OCI-LY7 (cell line): ENCODE data around the gene NLRC3.

ENCODE experiments used
- EZH2phosphoT487 ChIP-seq: fragments of 200-600 bp; sonication (generic); IDR thresholded peaks from 2 replicates; pipeline ENCODE4 v1.6.1; 2018; ENCODE audit warnings: low read depth, borderline replicate concordance, mild to moderate bottlenecking, mixed run types, antibody characterized with exemption, low read length, moderate library complexity, mixed read lengths
- TF ChIP-seq, protein P1 (sequence below): fragments of 200-600 bp; sonication (generic); conservative IDR thresholded peaks from 2 replicates; pipeline ENCODE4 v1.5.1; 2014; ENCODE audit warnings: mild to moderate bottlenecking, antibody characterized with exemption, low read length, moderate library complexity, mixed read lengths

DNA sequence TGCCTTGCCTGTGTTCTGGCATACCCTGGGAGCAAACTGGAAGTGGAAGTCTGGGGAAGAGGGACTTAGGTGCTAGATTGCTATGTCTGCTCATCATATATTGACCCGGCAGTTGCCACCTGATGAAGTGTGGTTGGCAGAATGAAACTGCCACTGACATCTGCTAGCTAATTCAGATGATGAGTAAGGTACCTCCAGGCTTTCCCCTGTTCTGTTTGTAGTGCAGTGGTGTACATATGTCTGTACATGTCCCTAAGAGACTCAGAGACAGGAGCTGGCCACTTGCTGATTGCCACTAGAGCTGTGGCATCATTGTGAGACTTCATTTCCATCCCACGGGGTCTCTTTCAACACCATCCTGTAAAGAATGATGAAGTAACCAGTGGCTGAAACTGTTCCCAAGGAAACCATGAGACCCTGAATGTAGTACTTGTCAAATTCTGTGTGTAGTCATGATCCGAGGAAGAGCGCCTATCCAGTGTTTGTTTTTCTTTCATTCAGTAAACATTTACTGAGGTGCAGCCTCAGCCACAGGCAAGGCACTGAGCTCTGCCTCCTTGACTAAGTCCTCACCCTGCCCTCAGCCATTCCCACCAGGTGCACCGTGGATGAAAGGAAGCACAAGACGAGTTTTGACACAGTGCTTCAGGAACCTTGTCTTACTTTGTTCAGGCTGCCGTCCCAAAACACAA, 63.2 kb downstream of the NLRC3 start:
- TF ChIP-seq EZH2phosphoT487, result no peak
- TF ChIP-seq, protein P1, sequence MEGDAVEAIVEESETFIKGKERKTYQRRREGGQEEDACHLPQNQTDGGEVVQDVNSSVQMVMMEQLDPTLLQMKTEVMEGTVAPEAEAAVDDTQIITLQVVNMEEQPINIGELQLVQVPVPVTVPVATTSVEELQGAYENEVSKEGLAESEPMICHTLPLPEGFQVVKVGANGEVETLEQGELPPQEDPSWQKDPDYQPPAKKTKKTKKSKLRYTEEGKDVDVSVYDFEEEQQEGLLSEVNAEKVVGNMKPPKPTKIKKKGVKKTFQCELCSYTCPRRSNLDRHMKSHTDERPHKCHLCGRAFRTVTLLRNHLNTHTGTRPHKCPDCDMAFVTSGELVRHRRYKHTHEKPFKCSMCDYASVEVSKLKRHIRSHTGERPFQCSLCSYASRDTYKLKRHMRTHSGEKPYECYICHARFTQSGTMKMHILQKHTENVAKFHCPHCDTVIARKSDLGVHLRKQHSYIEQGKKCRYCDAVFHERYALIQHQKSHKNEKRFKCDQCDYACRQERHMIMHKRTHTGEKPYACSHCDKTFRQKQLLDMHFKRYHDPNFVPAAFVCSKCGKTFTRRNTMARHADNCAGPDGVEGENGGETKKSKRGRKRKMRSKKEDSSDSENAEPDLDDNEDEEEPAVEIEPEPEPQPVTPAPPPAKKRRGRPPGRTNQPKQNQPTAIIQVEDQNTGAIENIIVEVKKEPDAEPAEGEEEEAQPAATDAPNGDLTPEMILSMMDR, result no peak
